HepG2 (cell line): ENCODE measurements around the gene MAPRE3. TPM values are rescaled to one million over a fixed set of nuclear protein-coding genes. Genes with fewer than 3 reads are reported as not detected.

Source experiments
- BRD4 ChIP-seq: sonication (generic); formaldehyde crosslinking; IDR thresholded peaks from 2 replicates; pipeline ENCODE4 v1.4.0; 2020; ENCODE audit warnings: missing genetic modification reagents
- DBP ChIP-seq: sonication (generic); formaldehyde crosslinking; IDR thresholded peaks from 2 replicates; pipeline ENCODE4 v1.4.0; 2020; ENCODE audit warnings: missing genetic modification reagents; ENCODE audit errors: not compliant biosample characterization
- DRAP1 ChIP-seq: IDR thresholded peaks from 2 replicates; pipeline ENCODE4 v1.6.1; 2016; ENCODE audit warnings: missing genetic modification reagents, missing compliant biosample characterization
- E2F5 ChIP-seq: sonication (generic); formaldehyde crosslinking; conservative IDR thresholded peaks from 2 replicates; pipeline ENCODE4 v1.4.0; 2020; ENCODE audit warnings: missing genetic modification reagents
- MEF2D ChIP-seq: sonication (generic); formaldehyde crosslinking; IDR thresholded peaks from 2 replicates; pipeline ENCODE4 v1.5.1; 2020; ENCODE audit warnings: mild to moderate bottlenecking, missing genetic modification reagents
- NKX3-1 ChIP-seq: sonication (generic); formaldehyde crosslinking; IDR thresholded peaks from 2 replicates; pipeline ENCODE4 v1.5.0; 2020; ENCODE audit warnings: missing genetic modification reagents
- PCBP2 ChIP-seq: fragments of 200-400 bp; formaldehyde crosslinking; optimal IDR thresholded peaks from 2 replicates; pipeline ENCODE3; 2018; ENCODE audit warnings: low read length, low read depth; ENCODE audit not compliant: poor library complexity, severe bottlenecking
- REL ChIP-seq: sonication (generic); formaldehyde crosslinking; conservative IDR thresholded peaks from 2 replicates; pipeline ENCODE4 v1.8.0; 2022; ENCODE audit warnings: mild to moderate bottlenecking, missing genetic modification reagents, moderate library complexity
- SMC3 ChIP-seq: IDR thresholded peaks from 2 replicates; pipeline ENCODE4 v1.6.1; 2011; ENCODE audit warnings: low read length, improper control_type of control experiment
- TP53 ChIP-seq: sonication (generic); formaldehyde crosslinking; conservative IDR thresholded peaks from 2 replicates; pipeline ENCODE4 v1.4.0; 2020; ENCODE audit warnings: missing genetic modification reagents
- ZFP1 ChIP-seq: IDR thresholded peaks from 2 replicates; pipeline ENCODE4 v1.6.1; 2016
- ZFP82 ChIP-seq: sonication (generic); formaldehyde crosslinking; IDR thresholded peaks from 2 replicates; pipeline ENCODE4 v1.5.1; 2020; ENCODE audit warnings: mild to moderate bottlenecking, missing genetic modification reagents, borderline replicate concordance
- ZNF441 ChIP-seq: sonication (generic); formaldehyde crosslinking; IDR thresholded peaks from 2 replicates; pipeline ENCODE4 v1.7.0; 2021; ENCODE audit warnings: missing genetic modification reagents, borderline replicate concordance
- ZNF546 ChIP-seq: sonication (generic); formaldehyde crosslinking; conservative IDR thresholded peaks from 2 replicates; pipeline ENCODE4 v1.8.1; 2023; ENCODE audit warnings: mild to moderate bottlenecking, missing genetic modification reagents
- ZNF567 ChIP-seq: sonication (generic); formaldehyde crosslinking; IDR thresholded peaks from 2 replicates; pipeline ENCODE4 v1.8.1; 2023; ENCODE audit warnings: mild to moderate bottlenecking, missing genetic modification reagents, borderline replicate concordance
- ZNF614 ChIP-seq: IDR thresholded peaks from 2 replicates; pipeline ENCODE4 v1.6.1; 2018; ENCODE audit warnings: missing biosample characterization, missing genetic modification reagents, inconsistent platforms, borderline replicate concordance
- ZNF879 ChIP-seq: sonication (generic); formaldehyde crosslinking; IDR thresholded peaks from 2 replicates; pipeline ENCODE4 v1.8.1; 2023; ENCODE audit warnings: missing genetic modification reagents
- ZSCAN31 ChIP-seq: sonication (generic); formaldehyde crosslinking; IDR thresholded peaks from 2 replicates; pipeline ENCODE4 v1.5.0; 2020; ENCODE audit warnings: low read depth, mild to moderate bottlenecking, missing genetic modification reagents
- polyA plus RNA-seq, 8 experiments: library from polyadenylated mRNA; depleted of rRNA in 3 of 8; stranded (reverse) in 7 of 8; unstranded in 1 of 8; fragments of >200 nt; fragmentation: Illumina TruSeq in 4 of 8; extraction: Trizol in 4 of 8; gene quantifications; 2 replicates each; pipeline versions ENCODE4 v1.2.1 to v1.2.3, GENCODE V29; 2011 to 2016; ENCODE audit warnings: low read depth in 4 of 8, missing spikeins in 1 of 8, mixed read lengths in 1 of 8; ENCODE audit not compliant: insufficient read depth in 1 of 8
- total RNA-seq, 5 experiments: library from RNA; depleted of rRNA; stranded (reverse); fragments of >200 nt; fragmentation: Illumina TruSeq; extraction: Trizol; gene quantifications; 2 replicates each; pipeline ENCODE4 v1.2.3, GENCODE V29; 2016; ENCODE audit warnings: low read depth in 1 of 5
- TF ChIP-seq, protein P1 (sequence below): sonication (generic); formaldehyde crosslinking; IDR thresholded peaks from 2 replicates; pipeline ENCODE4 v1.9.0; 2021; ENCODE audit warnings: mild to moderate bottlenecking, missing genetic modification reagents
- TF ChIP-seq, protein P2 (sequence below): sonication (generic); formaldehyde crosslinking; IDR thresholded peaks from 2 replicates; pipeline ENCODE4 v1.4.0; 2020; ENCODE audit warnings: missing genetic modification reagents

Gene MAPRE3
- total and polyA plus RNA-seq, 2 of the 13 experiments (the other 11 are each of a cell fraction or from before 2014, with no cell fraction given) = 0.31 to 0.91 TPM

DNA sequence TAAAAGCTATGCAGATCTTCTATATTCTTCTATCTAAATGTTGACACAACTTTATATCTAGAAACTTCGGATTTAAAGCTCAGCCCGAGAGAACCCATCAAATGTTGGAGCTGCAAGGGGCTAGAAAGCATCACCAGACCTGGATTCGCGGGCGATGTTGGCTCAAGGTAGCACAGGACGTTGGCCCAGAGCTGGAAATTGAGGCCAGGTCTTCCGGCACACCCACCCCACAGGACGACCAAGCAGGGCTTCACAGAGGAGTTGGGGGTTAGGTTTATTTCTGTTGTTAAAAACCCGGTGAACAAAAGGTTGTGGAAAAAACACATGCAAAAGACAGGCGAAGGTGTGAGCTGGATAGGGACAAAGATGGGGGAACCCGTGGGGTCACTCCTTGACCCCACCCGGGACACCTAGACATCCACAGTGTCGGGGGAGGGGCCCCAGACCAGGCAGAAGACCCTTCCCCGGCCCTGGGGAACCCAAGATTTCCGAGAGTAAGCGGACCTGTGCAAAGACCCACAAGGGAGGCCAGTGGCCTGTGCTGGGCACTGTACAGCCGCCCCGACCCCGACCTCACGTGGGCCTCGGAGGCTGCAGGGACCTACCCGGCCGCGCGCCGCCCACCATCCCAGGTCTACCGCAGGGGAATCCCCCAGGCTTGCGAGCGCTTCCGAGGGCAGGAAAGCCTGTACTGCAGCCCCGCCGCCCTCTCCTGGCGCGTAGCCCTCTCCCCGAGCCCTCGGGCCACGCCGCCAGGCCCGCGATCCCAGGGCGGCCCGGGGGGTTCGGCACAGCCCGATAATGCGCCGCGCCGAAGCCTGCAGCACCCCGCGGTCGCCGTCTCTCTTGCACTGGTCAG is 79.2 kb downstream of the MAPRE3 start (continued):
- TF ChIP-seq ZFP82 (CRISPR knock-in tag) = no peak
- no peak for TF ChIP-seq MEF2D (CRISPR knock-in tag)
- TF ChIP-seq ZNF546 = peak; percentile 64; the same call in 1 of the 2 replicates
- 0 out of 2 replicates have a peak, but pooled peaks have one; percentile 1 for TF ChIP-seq ZSCAN31 (CRISPR knock-in tag)
- TF ChIP-seq REL = peak; percentile 78; the same call in 1 of the 2 replicates
- TF ChIP-seq ZNF441 (CRISPR knock-in tag) = no peak; the same call in 1 of the 2 replicates
- peak; percentile 69; the same call in 1 of the 2 replicates for TF ChIP-seq BRD4 (CRISPR knock-in tag)
- 0 out of 2 replicates have a peak, but pooled peaks have one; percentile 74 for TF ChIP-seq TP53 (CRISPR knock-in tag)
- peak; percentile 51 for TF ChIP-seq DBP
- peak; percentile 11; the same call in 1 of the 2 replicates for TF ChIP-seq E2F5 (CRISPR knock-in tag)
- no peak for TF ChIP-seq PCBP2
- no peak for TF ChIP-seq ZNF567 (CRISPR knock-in tag)
- TF ChIP-seq ZFP1 (CRISPR knock-in tag) = no peak
- no peak for TF ChIP-seq DRAP1 (CRISPR knock-in tag)
- TF ChIP-seq SMC3 = no peak
- TF ChIP-seq, protein P1, sequence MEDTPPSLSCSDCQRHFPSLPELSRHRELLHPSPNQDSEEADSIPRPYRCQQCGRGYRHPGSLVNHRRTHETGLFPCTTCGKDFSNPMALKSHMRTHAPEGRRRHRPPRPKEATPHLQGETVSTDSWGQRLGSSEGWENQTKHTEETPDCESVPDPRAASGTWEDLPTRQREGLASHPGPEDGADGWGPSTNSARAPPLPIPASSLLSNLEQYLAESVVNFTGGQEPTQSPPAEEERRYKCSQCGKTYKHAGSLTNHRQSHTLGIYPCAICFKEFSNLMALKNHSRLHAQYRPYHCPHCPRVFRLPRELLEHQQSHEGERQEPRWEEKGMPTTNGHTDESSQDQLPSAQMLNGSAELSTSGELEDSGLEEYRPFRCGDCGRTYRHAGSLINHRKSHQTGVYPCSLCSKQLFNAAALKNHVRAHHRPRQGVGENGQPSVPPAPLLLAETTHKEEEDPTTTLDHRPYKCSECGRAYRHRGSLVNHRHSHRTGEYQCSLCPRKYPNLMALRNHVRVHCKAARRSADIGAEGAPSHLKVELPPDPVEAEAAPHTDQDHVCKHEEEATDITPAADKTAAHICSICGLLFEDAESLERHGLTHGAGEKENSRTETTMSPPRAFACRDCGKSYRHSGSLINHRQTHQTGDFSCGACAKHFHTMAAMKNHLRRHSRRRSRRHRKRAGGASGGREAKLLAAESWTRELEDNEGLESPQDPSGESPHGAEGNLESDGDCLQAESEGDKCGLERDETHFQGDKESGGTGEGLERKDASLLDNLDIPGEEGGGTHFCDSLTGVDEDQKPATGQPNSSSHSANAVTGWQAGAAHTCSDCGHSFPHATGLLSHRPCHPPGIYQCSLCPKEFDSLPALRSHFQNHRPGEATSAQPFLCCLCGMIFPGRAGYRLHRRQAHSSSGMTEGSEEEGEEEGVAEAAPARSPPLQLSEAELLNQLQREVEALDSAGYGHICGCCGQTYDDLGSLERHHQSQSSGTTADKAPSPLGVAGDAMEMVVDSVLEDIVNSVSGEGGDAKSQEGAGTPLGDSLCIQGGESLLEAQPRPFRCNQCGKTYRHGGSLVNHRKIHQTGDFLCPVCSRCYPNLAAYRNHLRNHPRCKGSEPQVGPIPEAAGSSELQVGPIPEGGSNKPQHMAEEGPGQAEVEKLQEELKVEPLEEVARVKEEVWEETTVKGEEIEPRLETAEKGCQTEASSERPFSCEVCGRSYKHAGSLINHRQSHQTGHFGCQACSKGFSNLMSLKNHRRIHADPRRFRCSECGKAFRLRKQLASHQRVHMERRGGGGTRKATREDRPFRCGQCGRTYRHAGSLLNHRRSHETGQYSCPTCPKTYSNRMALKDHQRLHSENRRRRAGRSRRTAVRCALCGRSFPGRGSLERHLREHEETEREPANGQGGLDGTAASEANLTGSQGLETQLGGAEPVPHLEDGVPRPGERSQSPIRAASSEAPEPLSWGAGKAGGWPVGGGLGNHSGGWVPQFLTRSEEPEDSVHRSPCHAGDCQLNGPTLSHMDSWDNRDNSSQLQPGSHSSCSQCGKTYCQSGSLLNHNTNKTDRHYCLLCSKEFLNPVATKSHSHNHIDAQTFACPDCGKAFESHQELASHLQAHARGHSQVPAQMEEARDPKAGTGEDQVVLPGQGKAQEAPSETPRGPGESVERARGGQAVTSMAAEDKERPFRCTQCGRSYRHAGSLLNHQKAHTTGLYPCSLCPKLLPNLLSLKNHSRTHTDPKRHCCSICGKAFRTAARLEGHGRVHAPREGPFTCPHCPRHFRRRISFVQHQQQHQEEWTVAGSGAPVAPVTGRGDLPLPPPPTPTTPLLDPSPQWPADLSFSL = 0 out of 2 replicates have a peak, but pooled peaks have one; percentile 19
- TF ChIP-seq ZNF879 (CRISPR knock-in tag) = no peak; the same call in 1 of the 2 replicates
- TF ChIP-seq, protein P2, sequence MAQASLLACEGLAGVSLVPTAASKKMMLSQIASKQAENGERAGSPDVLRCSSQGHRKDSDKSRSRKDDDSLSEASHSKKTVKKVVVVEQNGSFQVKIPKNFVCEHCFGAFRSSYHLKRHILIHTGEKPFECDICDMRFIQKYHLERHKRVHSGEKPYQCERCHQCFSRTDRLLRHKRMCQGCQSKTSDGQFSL = 0 out of 2 replicates have a peak, but pooled peaks have one; percentile 8
- peak; percentile 86; the same call in 1 of the 2 replicates for TF ChIP-seq NKX3-1
- TF ChIP-seq ZNF614 (CRISPR knock-in tag) = 0 out of 2 replicates have a peak, but pooled peaks have one; percentile 14
